CD4-positive, alpha-beta T cell treated with Interleukin-15 for 1 hour (primary cell): ENCODE measurements around the gene EP400.
"Not testable (repeated sequence)": the region's sequence is repeated elsewhere in the genome, so short reads cannot be mapped to it uniquely, and the experiment has no call there.

Experiments used
- DNase-seq: peaks from one replicate; pipeline ENCODE4 v3.0.0-alpha.2; 2020

EP400 gene

DNA sequence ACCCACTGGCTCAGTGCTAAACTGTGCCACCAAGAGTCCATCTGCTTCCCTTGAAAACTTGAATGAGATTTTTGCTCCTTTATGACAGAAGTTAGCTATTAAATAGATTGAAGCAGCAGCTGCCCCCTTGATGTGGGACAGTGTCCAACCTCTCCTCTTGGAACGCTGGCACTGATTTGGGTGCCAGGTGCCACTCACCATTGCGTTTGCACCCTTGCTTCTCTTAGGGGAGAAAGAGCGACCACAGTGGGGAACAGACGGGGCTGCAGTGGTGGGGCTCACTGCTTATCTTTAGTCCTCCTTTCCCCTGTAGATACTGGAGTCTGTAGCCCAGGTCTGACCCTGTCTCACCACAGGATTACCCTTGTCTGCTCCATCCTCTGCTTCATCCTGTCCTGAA lies 9.4 kb downstream of the EP400 start:
- no peak for DNase-seq

DNA sequence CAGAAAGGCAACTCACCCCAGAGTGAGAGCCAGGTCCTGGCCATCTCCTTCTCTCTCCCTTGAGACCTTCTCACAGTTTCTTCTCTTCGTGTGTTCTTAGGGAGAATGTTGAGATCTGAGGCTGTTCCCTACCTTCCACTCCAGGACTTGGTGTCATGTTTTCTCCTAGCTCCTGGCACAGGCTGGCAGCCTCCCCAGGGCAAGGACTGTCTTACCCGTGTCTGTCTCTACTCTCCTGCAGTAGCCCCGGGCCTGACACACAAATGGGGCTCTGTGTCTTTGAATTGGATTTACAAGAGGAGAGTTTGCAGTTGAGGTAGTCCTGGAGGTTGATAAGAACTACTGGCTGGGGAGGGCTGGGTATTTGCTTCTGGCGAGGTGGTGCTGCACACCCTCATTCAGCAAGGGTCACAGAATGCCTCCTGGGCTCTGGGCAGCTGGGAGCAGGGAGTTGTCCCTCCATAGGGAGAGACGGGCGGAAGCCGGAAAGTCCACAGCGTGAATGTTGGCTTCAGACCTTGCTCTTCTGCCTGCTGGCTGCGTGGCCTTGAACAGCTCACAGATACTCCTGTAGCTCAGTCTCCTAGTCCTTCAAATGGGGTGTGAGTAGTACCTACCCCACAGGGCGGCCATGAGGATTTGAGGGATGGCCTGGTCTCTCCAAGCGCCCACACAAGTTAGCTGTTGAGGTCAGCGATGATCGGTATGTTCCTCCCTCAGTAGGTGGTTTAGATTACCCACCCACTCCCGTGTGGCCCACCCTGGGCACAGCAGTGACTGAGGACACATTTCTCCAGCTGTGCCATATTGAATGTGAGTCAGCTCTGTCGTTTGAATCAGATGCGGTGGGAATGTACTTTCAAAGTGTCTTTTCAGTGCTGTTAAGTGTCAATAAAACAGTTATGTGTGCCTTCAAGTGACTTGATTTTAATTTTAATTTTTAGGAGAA lies 10.2 kb downstream of the EP400 start:
- no peak for DNase-seq

DNA sequence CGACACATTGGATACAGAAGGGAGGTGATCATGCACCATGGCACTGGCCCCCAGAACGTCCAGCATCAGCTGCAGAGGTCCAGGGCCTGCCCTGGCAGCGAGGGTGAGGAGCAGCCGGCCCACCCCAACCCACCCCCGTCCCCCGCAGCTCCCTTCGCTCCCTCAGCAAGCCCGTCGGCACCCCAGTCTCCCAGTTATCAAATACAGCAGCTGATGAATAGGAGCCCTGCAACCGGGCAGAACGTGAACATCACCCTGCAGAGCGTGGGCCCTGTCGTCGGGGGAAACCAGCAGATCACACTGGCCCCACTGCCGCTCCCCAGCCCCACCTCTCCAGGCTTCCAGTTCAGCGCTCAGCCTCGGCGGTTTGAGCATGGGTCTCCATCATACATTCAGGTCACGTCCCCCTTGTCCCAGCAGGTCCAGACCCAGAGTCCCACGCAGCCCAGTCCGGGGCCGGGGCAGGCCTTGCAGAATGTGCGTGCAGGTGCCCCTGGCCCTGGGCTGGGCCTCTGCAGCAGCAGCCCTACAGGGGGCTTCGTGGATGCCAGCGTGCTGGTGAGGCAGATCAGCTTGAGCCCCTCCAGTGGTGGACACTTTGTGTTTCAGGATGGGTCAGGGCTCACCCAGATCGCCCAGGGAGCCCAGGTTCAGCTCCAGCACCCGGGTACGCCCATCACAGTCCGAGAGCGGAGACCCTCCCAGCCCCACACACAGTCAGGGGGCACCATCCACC lies 11.0 kb downstream of the EP400 start:
- not testable (repeated sequence) for DNase-seq

DNA sequence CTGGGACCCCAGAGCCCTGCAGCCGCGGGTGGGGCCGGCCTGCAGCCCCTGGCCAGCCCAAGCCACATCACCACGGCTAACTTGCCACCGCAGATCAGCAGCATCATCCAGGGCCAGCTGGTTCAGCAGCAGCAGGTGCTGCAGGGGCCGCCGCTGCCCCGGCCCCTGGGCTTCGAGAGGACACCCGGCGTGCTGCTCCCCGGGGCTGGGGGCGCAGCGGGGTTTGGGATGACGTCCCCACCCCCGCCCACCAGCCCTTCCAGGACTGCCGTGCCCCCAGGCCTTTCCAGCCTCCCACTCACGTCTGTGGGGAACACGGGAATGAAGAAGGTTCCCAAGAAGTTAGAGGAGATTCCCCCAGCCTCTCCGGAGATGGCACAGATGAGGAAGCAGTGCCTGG lies 11.6 kb downstream of the EP400 start:
- DNase-seq: not testable (repeated sequence)

DNA sequence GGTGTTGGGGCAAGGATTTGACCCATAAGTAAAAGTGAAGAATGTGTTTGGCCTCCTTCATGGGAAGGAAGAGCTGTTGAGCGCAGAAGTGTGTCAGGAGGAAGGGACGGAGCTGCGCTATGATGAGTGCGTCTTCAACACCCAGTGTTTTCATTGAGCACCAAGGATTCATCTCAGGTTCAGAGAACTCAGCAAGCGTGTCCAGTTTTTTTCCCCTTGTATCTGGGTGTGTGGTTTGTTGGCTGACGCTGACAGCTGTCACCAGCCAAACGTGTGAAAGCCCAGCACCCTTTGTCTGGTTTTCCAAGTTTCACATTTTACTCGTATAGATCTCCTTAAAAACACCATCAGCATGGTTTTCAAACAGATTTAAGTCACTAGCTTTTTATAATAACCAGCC lies 12.3 kb downstream of the EP400 start:
- no peak for DNase-seq

DNA sequence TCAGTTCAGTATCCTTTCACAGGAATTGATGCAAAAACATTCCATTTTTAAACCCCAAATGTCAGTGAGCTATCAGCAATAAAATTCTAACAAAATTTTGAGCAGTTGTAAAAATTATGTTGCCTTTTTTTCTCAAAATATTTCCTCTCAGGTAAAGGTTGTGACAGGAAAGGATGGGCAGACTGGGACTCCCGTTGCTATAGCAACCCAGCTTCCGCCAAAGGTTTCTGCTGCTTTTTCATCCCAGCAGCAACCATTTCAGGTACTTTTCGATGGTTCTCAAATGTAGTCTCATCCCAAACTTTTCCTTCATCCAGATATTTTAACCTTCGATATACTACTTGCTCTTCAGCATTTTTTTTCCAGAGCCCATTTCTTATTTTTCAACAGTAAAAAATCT lies 13.6 kb downstream of the EP400 start:
- no peak for DNase-seq

DNA sequence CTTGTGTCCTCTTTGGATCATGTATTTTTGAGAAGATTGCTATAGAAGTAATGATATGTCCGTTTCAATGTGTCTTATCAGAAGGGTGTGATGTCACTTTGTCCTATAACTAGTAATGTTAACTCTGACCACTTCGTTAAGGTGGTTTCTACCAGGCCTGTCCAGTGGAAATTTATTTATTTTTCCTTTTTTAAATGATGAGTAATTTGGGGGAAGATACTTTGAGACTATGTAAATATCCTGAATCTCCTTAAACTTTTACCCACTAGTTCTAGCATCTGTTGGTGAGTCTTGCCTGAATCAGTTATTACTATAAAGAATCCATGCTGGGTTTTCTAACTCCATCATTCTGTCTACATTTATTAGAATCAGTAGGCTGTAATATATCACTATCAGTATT lies 15.3 kb downstream of the EP400 start:
- no peak for DNase-seq

DNA sequence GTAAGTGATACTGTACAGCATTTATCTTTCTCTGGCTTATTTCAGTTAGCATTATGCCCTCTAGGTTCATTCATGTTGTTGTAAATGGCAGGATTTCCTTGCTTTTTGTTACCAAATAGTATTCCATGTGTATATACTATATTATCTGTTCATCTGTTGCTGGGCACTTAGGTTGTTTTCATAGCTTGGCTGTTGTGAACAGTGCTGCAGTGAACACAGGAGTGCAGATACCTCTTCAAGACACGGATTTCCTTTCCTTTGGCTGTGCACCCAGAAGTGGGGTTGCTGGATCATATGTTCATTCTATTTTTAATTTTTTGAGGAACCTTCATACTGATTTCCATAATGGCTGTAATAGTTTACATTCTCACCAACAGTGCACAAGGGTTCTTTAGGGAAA lies 21.5 kb downstream of the EP400 start:
- no peak for DNase-seq

DNA sequence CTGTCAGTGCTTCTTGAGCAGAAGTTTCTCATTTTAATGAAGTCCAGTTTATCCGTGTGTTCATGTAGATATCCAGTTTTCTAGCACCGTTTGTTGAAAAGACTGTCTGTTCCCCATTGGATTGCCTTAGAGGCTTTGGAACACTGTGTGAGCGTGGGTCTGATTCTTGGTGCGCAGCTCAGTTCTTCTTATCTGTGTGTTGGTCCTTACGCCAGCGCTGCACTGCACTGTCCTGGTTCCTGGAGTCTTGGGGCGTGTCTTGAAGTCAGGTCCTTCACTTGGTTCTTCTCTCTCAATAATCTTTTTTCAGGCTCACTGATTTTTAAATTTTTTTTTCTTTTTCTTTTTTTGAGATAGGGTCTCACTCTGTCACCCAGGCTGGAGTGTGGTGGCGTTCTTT lies 25.5 kb downstream of the EP400 start:
- no peak for DNase-seq

DNA sequence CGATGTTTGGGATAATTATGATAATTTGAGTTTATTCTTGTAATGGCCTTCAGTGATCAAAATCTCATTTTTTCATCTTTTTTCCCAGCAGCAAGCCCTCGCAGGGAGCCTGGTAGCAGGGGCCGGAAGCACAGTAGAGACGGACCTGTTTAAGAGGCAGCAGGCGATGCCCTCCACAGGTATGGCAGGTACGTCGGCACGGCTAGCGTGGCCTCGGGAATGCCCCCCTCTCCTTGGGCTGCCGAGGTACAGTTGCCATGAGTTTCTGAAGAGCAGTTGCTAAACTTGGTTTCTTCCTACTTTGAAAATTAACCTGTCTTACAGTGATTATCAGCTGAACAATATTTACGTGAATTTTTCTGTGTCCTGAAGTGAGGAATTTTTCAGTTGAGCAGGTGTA lies 29.9 kb downstream of the EP400 start:
- no peak for DNase-seq

DNA sequence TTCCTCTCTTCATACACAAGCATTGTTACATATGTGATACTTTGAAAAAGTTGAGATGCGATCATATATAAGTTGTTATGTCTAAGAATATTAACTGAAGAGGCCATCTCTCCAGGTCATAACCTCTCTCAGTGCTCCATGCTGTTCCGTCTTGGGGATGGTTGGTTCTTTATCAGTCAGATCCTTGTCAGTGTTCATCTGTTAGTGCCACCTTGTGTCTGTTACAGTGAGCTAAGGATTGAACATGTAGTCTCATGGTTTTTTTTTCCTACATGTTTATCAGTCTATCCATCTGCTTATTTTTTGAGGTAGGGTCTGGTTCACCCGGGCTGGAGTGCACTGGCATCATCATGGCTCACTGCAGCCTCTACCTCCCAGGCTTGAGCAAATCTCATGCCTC lies 30.5 kb downstream of the EP400 start:
- no peak for DNase-seq

DNA sequence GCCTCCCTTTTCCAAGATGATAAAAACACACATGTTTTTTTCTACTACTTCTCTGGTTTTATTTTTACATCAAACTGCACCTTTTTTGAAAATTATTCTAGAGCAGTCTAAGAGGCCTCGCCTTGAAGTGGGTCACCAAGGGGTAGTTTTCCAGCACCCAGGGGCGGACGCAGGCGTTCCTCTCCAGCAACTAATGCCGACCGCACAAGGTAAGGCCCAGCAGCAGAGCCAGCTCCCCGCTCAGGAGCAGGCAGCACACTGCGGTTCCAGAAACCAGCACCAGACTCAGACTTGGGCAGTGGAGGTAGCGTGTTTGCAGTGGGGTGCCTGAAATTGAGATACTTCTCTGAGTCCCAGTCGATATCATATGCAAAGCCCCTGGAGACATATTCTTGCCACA lies 31.6 kb downstream of the EP400 start:
- DNase-seq: no peak

DNA sequence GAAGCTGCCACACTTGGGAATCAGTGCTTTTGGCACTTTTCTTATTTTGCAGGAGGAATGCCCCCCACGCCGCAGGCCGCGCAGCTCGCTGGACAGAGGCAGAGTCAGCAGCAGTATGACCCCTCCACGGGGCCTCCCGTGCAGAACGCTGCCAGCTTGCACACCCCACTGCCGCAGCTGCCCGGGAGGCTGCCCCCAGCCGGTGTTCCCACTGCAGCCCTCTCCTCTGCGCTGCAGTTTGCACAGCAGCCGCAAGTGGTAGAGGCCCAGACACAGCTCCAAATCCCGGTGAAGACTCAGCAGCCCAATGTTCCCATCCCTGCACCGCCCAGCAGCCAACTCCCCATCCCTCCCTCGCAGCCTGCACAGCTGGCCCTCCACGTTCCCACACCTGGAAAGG lies 32.3 kb downstream of the EP400 start:
- no peak for DNase-seq

DNA sequence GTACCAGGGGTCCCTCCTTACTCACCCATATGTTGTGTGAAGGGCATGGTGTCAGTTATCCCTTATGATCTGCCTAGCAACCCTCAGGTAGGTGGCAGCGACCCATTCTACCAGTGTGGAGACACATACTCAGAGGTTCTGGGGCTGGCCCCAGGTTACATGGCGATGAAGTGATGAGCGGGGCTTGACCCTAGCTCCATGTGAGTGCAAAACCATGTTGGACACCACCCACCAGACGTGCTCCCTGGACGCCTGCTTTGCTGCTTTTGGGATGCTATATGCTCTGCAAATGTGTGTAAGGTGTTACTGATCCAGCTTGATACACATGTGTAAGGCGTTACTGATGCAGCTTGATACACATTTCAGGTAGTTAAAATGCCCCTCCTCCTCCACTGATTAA lies 33.3 kb downstream of the EP400 start:
- DNase-seq: no peak

DNA sequence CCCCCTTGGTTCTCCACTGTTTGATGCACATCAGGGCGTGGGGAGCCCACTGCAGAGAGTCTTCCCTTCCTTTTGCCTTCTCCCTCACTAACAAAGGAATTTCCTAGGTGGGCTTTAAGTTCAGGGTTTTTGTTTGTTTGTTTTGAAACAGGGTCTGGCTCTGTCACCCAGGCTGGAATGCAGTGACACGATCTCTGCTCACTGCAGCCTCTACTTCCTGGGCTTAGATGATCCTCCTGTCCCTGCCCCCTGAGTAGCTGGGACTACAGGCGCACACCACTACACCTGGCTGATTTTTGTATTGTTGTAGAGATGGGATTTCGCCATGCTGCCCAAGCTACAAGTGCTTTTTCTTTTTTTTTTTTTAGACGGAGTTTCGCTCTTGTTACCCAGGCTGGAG lies 33.8 kb downstream of the EP400 start:
- no peak for DNase-seq

DNA sequence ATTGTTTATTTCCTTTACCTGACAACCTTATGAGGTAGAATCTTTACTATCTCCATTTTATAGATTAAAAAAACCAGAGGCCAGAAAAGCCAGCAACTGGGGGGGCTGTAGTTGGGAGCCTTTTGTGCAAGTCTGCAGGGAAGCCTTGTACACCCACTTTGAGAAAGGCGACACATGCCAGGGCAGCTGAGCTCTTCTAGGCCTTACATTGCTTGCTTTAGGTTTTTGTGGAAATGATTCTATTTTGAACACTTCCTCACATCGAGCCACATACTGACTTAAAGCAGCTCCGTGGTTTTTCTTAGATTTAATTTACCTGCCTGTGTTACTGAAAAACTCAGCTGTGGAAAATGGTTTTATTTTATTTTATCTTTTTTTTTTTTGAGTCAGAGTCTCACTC lies 34.6 kb downstream of the EP400 start:
- no peak for DNase-seq

DNA sequence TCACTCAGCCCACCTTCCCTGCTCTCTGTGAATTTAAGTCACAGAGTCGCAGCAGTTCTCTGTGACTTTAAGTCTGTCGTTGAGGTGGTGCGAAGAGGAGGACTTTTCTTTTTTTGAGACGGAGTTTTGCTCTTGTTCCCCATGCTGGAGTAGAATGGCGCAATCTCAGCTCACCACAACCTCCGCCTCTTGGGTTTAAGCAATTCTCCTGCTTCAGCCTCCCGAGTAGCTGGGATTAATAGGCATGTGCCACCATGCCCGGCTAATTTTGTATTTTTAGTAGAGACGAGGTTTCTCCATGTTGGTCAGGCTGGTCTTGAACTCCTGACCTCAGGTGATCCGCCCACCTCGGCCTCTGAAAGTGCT lies 35.8 kb downstream of the EP400 start:
- peak; percentile 32 for DNase-seq

DNA sequence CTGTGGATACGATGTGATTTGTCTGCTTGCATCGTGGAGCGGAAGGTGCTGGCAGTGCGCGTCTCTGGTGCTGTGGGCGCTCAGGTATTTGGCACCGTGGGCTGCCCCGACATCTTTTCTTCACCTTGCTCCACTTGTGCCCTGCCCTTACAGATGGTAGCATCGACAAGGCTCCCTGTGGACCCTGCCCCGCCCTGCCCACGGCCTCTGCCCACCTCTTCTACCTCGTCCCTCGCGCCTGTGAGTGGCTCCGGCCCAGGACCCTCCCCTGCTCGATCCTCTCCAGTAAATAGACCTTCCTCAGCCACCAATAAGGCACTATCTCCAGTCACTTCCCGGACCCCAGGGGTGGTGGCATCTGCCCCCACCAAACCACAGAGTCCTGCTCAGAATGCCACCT lies 36.6 kb downstream of the EP400 start:
- DNase-seq: no peak

DNA sequence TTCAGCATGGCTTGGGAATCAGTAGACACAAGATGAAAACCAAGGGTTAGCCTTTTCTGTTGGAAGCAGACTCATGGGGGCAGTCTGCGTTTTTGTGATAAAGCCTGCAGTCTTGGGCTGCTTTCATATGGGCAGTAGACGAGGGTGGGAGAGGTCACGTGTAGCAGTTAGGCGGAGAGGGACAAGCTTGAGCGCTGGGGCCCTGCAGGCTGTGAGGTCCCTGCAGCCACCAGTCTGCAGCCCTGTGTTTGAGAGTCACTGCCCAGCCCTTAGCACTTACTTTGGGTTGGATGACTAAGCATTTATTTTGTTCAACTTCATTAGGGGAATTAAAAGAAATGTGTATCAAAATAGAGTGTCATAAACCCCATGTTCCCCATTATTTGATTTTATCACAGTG lies 37.2 kb downstream of the EP400 start:
- DNase-seq: no peak

DNA sequence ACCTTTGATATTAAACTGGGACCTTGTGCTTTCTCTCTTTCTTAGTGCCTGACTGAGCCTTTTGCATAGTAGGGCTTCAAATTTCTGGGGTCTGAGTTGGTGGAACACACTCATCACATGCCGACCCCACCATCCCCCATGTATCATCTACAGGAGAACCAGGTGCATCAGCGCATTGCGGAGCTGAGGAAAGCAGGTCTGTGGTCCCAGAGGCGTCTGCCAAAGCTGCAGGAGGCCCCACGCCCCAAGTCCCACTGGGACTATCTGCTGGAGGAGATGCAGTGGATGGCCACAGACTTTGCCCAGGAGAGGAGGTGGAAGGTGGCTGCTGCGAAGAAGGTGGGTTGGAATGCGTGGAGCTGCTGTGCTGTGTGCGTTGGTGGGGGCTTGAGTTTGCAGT lies 37.8 kb downstream of the EP400 start:
- DNase-seq: no peak

DNA sequence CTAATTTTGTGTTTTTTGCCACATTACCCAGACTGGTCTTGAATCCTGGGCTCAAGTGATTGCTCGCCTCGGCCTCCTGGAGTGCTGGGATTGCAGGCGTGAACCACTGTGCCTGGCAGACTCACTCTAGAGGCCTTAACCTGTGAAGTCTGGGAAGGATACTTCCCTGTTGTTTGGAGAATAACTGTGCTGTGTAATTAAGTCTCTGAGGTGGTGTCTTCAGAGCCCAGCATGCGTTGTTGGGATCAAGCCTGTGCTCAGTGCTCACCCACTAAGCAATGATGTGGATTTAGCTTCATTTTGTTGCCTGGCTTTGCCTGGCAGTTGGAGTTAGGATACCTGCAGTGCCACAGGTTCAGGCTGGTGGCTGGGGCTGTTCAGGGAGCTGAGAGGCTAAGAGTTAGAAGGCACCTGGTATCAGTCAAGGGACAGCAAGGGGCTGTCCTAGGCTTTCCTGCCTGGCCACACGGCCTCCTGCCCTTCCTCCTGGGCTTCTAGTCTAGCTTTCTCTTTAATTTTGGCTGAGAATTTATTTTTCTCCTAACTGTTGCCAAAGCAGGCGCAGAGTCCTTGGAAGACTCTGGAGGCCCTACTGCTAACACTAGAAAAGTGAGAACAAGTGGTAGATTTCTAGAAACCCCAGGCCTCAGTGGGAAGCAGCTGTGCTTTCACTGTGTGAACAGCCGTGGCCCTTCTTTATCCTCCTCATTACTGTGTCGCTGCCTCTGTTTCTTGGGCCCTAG lies 38.5 kb downstream of the EP400 start:
- no peak for DNase-seq

DNA sequence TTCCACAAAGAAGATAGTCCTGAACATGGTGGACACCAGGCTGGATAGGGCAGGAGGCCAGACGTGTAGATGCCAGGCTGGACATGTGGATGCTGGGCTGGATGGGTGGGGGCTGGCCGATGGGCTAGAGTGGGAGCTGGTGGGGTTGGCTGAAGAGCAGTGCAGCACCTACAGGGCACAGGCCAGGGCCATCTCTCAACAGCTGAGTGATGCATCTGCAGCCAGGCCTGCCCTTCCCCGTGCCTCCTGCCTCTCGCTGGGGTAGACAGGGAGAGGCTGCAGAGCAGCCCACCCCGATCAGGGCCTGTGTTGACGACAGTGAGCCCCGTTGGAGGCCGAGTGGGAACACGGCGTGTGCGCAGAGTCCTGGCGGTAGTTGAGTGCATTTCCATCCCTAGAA lies 39.3 kb downstream of the EP400 start:
- no peak for DNase-seq

DNA sequence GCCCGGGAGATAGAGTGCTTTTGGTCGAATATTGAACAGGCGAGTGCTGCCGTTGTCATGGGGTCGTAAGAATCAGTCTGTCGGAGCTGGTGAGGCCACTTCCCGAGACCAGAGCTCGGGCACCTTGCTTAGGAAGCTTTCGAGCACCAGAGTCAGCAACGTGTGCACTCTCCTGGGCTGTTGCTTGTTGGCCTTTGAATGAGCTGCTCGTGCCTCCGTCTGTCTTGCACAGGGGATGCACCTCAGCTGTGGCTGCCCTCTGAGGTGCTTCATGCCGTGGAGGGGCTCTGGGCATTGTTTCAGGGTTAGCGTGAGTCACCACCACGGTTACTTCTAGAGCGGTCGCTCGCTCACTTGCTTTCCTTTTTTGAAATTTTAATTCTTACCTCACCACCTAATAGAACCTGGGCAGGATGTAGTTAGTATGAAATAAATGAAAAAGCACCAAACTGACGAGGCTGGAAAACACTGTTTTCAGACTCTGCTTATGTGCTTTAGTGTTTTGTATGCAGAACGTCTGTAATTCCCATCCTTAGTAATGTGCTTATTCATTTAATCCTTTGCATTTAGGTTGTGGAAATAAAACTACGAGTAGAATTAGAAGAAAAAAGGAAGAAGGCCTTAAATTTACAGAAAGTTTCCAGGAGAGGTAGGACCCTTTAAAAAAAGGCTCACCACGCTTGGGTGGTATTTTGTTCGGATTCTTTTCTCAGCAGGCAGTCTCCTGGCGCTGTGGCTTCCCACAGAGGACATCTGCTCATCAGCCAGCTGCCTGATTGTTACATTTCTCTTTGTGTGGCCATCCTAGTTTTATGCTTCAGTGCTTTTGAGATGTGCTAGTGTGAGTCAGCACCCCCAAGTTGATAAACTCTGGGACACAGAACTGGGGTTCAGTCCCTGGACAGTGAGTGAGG lies 40.6 kb downstream of the EP400 start:
- no peak for DNase-seq
